ENCODE data around the gene ESR1. TPM values are rescaled to one million over a fixed set of nuclear protein-coding genes. Genes with fewer than 3 reads are reported as not detected.

ESR1 gene
- total and polyA plus RNA-seq, 12 donors: 0.28 to 9.4 (median 3.8) TPM

DNA sequence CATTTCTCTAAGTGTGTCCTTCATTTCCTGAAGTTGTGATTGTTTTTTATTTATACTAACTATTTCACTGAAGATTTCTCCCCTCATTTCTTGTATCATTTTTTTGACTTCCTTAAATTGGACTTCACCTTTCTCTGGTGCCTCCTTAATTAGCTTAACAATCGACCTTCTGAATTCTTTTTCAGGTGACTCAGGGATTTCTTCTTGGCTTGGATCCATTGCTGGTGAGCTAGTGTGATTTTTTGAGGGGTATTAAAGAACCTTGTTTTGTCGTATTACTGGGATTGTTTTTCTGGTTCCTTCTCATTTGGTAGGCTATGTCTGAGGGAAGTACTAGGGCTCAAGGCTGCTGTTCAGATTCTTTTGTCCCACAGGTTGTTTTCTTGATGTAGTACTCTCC lies 92.8 kb downstream of the ESR1 start:
- WGBS, 4 donors: 77 to 88% (median 80%) methylated on average over 2 of the region's 2 CpGs
- Histone ChIP-seq H3K27ac (no peak overlapping the region), H3K36me3 (replicated peaks in 1 of 2) (no peaks in the 10 kb centered on the region), H3K9me3 (replicated peaks in 1 of 3) (peaks cover 0 to 8% (median 0%) of the 10 kb centered on the region in 3 donors), H3K4me3 (no peak overlapping the region), H3K27me3 (no peaks in the 10 kb centered on the region), H3K4me1 (replicated peaks in 1 of 2) (no peaks in the 10 kb centered on the region)
- no peak for DNase-seq
- intact Hi-C loops (cut with DNase I): no loop called here
- TF ChIP-seq POLR2A (IDR thresholded peaks at IDR 0.05): no peak
- TF ChIP-seq, protein P1, sequence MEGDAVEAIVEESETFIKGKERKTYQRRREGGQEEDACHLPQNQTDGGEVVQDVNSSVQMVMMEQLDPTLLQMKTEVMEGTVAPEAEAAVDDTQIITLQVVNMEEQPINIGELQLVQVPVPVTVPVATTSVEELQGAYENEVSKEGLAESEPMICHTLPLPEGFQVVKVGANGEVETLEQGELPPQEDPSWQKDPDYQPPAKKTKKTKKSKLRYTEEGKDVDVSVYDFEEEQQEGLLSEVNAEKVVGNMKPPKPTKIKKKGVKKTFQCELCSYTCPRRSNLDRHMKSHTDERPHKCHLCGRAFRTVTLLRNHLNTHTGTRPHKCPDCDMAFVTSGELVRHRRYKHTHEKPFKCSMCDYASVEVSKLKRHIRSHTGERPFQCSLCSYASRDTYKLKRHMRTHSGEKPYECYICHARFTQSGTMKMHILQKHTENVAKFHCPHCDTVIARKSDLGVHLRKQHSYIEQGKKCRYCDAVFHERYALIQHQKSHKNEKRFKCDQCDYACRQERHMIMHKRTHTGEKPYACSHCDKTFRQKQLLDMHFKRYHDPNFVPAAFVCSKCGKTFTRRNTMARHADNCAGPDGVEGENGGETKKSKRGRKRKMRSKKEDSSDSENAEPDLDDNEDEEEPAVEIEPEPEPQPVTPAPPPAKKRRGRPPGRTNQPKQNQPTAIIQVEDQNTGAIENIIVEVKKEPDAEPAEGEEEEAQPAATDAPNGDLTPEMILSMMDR (IDR thresholded peaks at IDR 0.05): no peak

DNA sequence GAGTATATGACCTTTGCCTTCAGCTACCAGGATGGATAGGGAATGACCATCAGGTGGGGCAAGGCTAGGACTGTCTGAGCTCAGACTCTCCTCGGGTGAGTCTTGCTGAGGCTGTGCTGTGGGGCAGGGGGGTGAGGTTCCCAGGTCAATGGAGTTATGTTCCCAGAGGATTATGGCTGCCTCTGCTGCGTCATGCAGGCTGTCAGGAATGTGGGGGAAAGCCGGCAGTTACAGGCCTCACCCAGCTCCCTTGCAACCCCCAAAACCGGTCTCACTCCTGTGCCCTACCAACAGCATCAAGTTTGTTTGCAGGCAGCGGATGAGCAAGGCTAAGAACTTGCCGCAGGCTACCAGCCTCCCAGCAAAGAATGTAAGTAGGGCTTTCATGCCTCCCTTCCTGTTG lies 93.5 kb downstream of the ESR1 start:
- Histone ChIP-seq H3K27me3 (no peaks in the 10 kb centered on the region), H3K4me1 (replicated peaks in 1 of 2) (no peaks in the 10 kb centered on the region), H3K36me3 (replicated peaks in 1 of 2) (no peaks in the 10 kb centered on the region), H3K9me3 (replicated peaks in 1 of 3) (peaks cover 0 to 8% (median 0%) of the 10 kb centered on the region in 3 donors), H3K27ac (no peak overlapping the region), H3K4me3 (no peak overlapping the region)
- DNase-seq: no peak
- intact Hi-C loops (cut with DNase I): no loop called here
- 89 to 96% (median 91%) methylated on average over 5 to 6 of the region's 6 CpGs for WGBS, 4 donors
- TF ChIP-seq, protein P1 (IDR thresholded peaks at IDR 0.05): no peak
- TF ChIP-seq POLR2A (IDR thresholded peaks at IDR 0.05): no peak

DNA sequence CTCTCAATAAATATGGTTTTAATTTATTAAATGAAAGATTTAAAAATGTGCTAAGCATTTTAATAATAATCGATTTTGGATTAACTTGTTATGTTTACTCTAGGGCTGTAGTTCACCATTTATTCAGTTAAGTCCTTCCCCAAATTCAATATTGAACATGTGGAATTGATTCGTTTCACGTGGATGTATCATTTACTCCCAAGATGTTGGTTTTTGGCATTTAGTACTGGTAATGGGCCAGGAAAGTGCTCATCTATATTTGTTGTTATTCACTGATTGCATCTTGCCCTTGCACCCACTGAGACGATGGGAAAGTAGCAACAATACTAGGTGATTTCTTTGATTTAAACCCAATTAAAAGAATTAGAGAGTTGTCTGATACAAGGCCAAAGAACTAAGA lies 97.1 kb downstream of the ESR1 start:
- 77 to 92% (median 83%) methylated on average over 4 of the region's 4 CpGs for WGBS, 4 donors
- DNase-seq: no peak
- Histone ChIP-seq H3K27ac (no peak overlapping the region), H3K36me3 (replicated peaks in 1 of 2) (no peaks in the 10 kb centered on the region), H3K4me1 (replicated peaks in 1 of 2) (no peaks in the 10 kb centered on the region), H3K9me3 (replicated peaks in 1 of 3) (no peaks in the 10 kb centered on the region), H3K27me3 (no peaks in the 10 kb centered on the region), H3K4me3 (no peak overlapping the region)
- intact Hi-C loops (cut with DNase I): no loop called here
- no peak for TF ChIP-seq POLR2A (IDR thresholded peaks at IDR 0.05)
- TF ChIP-seq, protein P1 (IDR thresholded peaks at IDR 0.05): no peak

DNA sequence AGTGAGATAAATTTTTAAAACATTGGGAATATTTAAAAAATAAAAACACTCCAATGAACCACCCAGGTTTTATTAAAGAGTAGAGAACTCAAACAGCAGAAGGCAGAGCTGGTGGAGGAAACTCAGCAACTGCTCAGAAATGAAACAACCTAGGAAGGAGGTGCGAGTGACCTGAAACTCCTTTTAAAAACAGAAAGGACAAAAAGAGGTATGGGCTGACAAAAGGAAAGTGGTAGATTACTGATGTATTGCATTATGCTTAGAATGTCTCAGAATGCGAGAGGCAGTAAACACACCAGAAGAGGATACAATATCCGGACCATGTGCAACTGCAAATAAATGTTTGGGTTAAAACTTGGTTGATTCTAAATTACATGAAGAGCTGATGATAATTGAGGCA lies 97.6 kb downstream of the ESR1 start:
- intact Hi-C loops (cut with DNase I): no loop called here
- Histone ChIP-seq H3K27me3 (no peaks in the 10 kb centered on the region), H3K27ac (no peak overlapping the region), H3K9me3 (replicated peaks in 1 of 3) (no peaks in the 10 kb centered on the region), H3K4me1 (replicated peaks in 1 of 2) (no peaks in the 10 kb centered on the region), H3K36me3 (replicated peaks in 1 of 2) (no peaks in the 10 kb centered on the region), H3K4me3 (no peak overlapping the region)
- no peak for TF ChIP-seq POLR2A (IDR thresholded peaks at IDR 0.05)
- TF ChIP-seq, protein P1 (IDR thresholded peaks at IDR 0.05): no peak
- no peak for DNase-seq
- WGBS, 4 donors: 87 to 97% (median 95%) methylated on average over 3 of the region's 3 CpGs
